Measurements from ENCODE around the gene PFN2.
"Not testable (repeated sequence)": the region's sequence is repeated elsewhere in the genome, so short reads cannot be mapped to it uniquely, and the experiment has no call there.

PFN2 gene, protein sequence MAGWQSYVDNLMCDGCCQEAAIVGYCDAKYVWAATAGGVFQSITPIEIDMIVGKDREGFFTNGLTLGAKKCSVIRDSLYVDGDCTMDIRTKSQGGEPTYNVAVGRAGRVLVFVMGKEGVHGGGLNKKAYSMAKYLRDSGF

DNA sequence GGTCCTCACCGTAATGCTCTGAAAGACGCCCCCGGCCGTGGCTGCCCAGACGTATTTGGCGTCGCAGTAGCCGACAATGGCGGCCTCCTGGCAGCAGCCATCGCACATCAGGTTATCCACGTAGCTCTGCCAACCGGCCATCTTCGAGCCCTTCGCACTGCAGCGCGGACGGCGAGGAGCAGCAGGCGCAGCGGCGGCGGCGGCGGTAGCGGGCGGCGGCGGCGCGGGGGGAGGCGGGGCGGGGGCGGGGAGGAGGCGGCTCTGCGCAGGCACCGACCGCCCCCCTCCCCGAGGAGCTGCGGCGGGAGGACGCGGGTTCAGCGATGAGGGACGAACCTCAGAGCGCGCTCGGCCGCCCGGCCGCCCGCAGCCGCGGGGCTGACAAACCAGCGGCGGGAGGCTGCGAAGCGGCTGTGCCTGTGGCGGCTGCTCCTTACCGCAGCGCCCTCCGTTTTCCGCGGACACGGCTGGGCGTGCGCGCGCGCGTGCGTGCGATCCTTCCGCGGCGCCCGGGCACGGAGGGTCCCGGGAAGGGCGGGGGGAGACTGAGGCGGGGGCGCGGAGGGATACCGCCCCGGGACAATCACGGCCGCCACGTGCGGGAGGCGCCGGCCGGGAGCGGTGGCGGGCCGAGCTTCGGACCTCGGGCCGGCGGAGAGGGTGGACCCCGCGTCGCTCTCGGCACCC is at the start of gene PFN2:
PFN2 (minus strand) TSS at position 180 of the 687 bp plus-strand sequence; CDS start at position 141, 39 bp downstream.
- DNase-seq, result no peak

- DNase-seq, result no peak
Measured at GRCh38 chr3:150015901-150016300, 45.2 kb upstream of the PFN2 start.

- DNase-seq, result no peak
Measured at GRCh38 chr3:150014782-150015181, 44.1 kb upstream of the PFN2 start.

GRCh38 chr3:150013801-150014200 is 43.1 kb upstream of the PFN2 start:
- DNase-seq, result no peak

DNA sequence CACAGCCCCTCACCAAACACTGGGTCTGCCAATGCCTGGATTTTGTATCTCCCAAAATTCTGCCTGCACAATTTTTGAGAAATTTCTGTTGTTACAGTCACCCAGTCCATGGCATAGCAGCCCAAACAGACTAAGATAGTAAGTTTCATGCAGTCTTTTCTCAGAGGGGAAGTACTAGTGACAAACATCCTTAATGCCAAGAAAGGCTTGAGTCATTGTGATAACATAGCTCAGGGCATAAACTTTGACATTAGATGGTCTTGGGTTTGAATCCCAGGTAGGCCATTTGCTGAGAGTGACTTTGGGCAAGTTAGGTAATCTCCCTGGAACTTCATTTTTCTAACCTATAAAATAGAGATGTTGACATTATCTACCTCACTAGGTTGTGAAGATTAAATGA is 36.1 kb upstream of the PFN2 start:
- DNase-seq, result no peak

DNA sequence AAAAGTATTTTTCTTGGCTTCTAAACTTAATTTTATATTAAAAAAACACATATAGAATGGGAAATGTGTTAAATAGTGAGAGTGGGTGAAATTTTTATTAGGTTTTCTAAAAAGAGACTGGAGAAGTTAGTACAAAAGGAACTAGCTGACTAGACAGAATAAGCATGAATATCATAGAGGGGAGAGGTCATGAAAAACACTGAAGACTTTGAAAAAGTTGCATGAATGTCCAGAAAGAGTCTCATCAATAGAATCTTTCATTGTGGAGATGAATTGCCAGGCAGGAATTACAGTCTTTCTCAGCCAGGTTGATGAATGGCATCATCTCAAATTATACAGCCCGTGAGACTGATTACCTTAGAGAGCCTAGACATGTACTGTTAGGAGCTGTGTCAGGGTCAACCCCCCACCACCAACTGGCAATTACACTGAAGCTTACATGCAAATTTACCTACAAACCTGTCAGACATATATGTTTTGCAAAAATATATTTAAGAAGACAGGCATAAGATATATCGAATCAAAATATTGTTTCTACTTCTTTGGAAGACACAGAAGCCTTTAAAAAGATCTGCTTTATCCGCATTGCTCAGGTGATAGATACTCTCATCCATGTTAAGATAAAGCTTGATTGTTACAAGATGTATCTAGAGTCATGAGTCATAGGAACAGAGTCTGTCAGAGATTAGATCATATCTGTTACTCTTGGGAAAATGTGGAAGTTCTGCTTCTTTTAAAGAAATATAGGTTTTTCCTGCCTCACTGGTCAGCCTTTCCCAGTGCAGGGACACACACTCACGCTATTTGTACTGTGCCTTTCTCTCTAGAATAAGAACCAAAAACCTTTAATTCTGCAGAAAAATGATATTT is 34.8 kb upstream of the PFN2 start:
- DNase-seq, result no peak

- DNase-seq, result no peak
Measured at GRCh38 chr3:150000641-150001040, 29.9 kb upstream of the PFN2 start.

DNA sequence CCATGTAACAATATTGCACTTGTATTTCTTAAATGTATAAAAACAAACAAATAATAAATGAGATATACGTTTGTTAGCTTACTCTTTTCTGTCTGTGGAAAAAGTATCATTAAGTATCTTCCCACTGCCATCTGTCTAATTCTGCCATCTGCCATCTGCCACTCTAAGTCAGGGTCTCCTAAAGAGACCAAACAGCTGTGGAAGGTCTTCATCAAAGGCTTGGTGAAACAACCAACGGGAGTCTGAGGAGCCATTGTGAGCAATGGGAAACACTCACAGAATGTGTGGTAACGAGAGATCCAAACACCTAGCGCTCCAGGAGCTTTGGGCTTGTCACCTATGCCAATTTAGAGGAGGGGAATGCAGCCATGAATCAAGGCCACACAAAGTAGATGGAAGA is 28.7 kb upstream of the PFN2 start:
- no peak for DNase-seq

DNA sequence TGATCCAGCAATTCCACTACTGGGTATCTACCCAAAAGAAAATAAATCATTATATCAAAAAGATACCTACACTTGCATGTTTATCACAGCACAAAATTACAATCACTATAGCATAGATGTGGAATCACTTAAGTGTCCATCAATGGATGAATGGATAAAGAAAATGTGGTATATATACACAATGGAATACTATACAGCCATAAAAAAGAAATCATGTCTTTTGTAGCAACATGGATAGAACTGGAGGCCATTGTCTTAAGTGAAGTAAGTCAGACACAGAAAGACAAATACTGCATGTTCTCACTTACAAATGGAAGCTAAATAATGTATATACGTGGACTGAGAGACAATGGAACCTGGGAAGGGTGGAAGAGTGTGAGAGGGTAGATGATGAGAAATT is 28.3 kb upstream of the PFN2 start:
- no peak for DNase-seq

- no peak for DNase-seq
Measured at GRCh38 chr3:149992416-149993058, 21.8 kb upstream of the PFN2 start.

GRCh38 chr3:149990423-149990948 is 19.8 kb upstream of the PFN2 start:
- no peak for DNase-seq

GRCh38 chr3:149989307-149989706 is 18.6 kb upstream of the PFN2 start:
- DNase-seq, result no peak

GRCh38 chr3:149983628-149984027 is 12.9 kb upstream of the PFN2 start:
- DNase-seq, result no peak

DNA sequence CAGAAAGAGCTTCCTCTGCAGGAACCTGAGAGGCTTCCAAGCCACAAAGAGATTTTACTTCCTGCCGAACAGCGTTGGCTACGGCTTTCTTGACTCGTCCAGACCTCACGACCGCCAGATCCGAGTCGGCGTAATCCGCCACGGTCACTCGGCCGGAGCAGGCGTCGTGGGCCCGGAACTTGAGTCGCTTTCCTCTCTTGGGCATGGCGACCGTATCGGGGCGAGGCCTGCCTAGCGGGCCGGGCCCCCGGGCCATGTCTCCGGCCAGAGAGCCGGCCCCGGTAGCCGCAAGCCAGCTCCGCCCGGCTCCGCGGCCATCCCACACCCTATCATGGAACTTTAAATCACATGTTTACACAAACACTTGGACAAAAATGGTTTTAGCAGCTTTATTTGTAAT is 12.4 kb upstream of the PFN2 start:
- DNase-seq, result not testable (repeated sequence)

DNA sequence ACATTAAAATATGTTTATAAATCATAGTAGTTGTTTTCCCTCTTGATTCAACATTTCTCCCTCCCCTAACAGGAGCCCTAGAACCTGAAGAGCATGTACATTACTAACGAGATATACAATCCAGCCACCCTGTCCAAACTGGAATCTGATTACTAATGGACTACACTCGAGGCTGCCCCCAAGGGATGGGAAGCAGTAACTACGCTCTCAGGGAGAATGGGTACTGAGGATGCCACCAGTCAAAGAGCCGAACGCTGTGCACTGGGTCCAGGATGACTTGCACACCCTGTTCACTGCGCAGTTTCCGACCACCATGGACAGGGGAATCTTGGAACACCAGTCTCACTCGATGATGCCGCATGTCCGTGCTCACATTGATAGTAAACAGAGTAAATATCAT is 11.3 kb upstream of the PFN2 start:
- not testable (repeated sequence) for DNase-seq

GRCh38 chr3:149977386-149977785 is 6.7 kb upstream of the PFN2 start:
- no peak for DNase-seq

DNA sequence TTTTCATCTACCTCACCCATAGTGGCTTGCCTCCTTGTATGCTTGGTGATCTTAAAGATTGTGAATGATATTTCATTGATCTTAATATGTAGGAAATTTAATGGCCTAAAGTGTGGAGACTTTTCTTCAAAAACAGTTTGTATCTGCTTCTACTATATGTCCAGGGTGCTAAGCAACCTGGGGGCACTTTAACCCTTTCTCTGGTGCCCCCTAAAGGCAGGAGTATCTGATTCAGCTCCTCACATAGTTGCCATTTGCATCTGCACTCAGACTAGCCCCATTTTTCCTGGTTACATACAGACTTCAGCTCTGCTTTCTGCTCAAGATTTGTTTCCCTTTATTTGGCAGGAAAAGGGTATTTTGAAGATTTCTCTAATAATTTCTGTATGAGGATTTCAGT is 5.2 kb upstream of the PFN2 start:
- no peak for DNase-seq

- DNase-seq, result no peak
Measured at GRCh38 chr3:149971403-149972075, 844 bp upstream of the PFN2 start.

GRCh38 chr3:149969940-149970715 is 567 bp downstream of the PFN2 start:
- DNase-seq, result no peak

DNA sequence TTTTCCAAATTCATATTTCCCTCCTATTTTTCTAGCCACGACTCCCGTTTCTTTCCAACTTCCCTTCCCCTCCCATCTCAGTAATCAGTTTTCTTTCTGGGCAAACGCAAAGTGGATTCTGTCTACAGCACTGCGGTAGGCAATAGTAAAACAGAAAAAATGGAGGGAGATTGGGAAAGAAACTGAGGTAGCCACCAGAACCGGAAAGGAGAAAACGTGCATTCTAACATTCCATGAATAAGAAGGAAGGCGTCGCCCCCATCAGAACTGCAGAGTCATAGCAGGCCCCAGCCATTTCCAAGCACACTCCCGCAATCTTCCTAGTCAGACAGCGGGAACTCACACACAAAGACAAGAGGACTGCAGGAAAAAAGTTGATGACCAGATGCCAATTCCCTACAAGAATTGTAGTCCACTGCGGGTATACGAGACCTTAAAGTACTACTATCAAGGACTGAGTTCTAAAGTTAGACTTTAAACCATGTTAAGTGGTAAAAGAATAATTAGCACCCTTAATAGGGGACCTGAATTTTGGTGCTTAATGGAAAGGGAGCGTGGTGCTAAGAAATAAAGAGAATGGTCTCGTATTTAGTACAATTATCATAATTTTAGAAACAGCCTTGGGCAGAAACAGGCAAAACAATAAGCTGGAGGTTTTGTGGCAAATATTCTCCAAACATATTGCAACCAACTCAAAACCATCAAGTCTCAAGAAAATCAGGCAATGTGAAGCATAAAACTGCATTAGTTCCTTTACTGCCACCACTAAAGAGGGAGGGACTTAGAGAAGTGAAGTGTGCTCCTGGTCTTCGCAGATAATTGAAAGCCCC is 1.4 kb downstream of the PFN2 start:
- no peak for DNase-seq

GRCh38 chr3:149968216-149968615 is 2.5 kb downstream of the PFN2 start:
- DNase-seq, result no peak

Data from MV-4-11 (cell line).